Stomach (tissue), 4 donors: ENCODE results near the gene TMEM167B.

Source experiments
- CTCF ChIP-seq, 7 experiments: fragments of 450-650 bp in 4 of 7; fragments of 200-600 bp in 3 of 7; sonication (generic) in 3 of 7; IDR thresholded peaks; one replicate each; pipeline ENCODE4 v1.5.1; 2016 to 2019; ENCODE audit warnings: antibody characterized with exemption in 7 of 7, control low read depth in 2 of 7, mild to moderate bottlenecking in 1 of 7
- EP300 ChIP-seq: sonication (generic); formaldehyde crosslinking; IDR thresholded peaks from one replicate; pipeline ENCODE4 v1.6.1; 2017; ENCODE audit warnings: antibody characterized with exemption
- POLR2A ChIP-seq, 4 donors: fragments of 450-650 bp; IDR thresholded peaks; one replicate each; pipeline ENCODE4 v1.6.1; 2016; ENCODE audit warnings: antibody characterized with exemption in 4 of 4, control low read depth in 2 of 4, mild to moderate bottlenecking in 1 of 4, moderate library complexity in 1 of 4
- POLR2AphosphoS5 ChIP-seq, 3 donors: sonication (generic); formaldehyde crosslinking; IDR thresholded peaks; one replicate each; pipeline ENCODE4 v1.6.1; 2016; ENCODE audit warnings: antibody characterized with exemption in 3 of 3

GRCh38 chr1:109105881-109106280, 15.3 kb downstream of the TMEM167B start:
- no peak for TF ChIP-seq CTCF (IDR thresholded peaks at IDR 0.05)
- no peak for TF ChIP-seq POLR2AphosphoS5 (IDR thresholded peaks at IDR 0.05)
- TF ChIP-seq POLR2A (IDR thresholded peaks at IDR 0.05) = no peak
- TF ChIP-seq EP300 = no peak
